T47D (cell line): ENCODE measurements around the gene HES7.

Source experiments
- DNase-seq, 2 experiments: peaks; one replicate each; pipeline versions ENCODE4 v3.0.0 to v3.0.0-alpha.2; 2011 to 2012; ENCODE audit warnings: low read depth in 1 of 2, low spot score in 1 of 2
- JUND ChIP-seq: IDR thresholded peaks from 2 replicates; pipeline ENCODE4 v1.6.1; 2012; ENCODE audit warnings: low read depth
- in situ Hi-C: cut with HindIII; loops from 2 replicates; pipeline ENCODE4 v1.10.0; 2016; ENCODE audit warnings: low sequenced_read_pairs, low pct_unique_long_range_greater_than_20kb

Gene HES7

DNA sequence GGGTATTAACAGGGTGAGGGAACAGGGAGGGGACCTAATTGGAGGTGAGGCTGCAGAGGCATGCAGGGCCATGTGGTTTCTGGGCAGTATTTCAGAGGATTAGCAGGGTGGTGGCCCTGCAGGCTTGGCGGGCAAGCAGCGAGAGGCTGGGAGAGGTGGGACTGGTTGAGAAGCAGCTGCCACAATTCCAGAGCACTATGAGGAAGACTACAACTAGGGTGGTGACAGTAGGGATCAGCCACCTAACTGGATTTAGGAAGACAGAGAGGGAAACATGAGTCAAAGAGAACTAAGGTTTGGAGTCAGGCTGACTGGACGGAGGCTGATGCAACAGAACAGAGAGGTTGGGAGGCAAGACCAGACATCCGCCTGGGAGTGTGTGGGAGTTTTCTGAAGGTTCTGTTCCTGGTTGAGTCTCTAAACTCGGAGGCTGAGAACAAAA, 17.9 kb downstream of the HES7 start:
- TF ChIP-seq JUND, result no peak
- in situ Hi-C loops, result no loop called here
- DNase-seq, result no peak

GRCh38 chr17:8104911-8105310, 19.0 kb downstream of the HES7 start:
- no peak for TF ChIP-seq JUND
- DNase-seq, result no peak
- in situ Hi-C loops, result no loop called here

GRCh38 chr17:8103549-8103948, 20.4 kb downstream of the HES7 start:
- no peak for TF ChIP-seq JUND
- in situ Hi-C loops, result no loop called here
- DNase-seq, result no peak

DNA sequence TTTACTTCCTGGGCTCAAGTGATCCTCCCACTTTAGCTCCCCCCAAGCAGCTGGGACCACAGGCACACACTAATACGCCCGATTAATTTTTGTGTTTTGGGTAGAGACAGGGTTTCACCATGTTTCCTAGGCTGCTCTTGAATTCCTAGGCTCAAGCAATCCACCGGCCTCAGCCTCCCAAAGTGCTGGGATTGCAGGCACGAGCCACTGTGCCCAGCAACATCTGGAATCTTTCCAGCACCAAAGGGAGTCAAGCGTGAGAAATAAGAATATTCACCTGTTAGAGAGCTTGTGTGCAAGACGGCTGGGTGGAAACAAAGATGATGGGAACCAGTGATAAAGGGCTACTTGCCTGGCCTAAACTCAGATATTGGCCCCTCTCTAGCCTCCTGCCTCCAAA, 22.2 kb downstream of the HES7 start:
- TF ChIP-seq JUND, result no peak
- DNase-seq, result no peak
- in situ Hi-C loops, result no loop called here

DNA sequence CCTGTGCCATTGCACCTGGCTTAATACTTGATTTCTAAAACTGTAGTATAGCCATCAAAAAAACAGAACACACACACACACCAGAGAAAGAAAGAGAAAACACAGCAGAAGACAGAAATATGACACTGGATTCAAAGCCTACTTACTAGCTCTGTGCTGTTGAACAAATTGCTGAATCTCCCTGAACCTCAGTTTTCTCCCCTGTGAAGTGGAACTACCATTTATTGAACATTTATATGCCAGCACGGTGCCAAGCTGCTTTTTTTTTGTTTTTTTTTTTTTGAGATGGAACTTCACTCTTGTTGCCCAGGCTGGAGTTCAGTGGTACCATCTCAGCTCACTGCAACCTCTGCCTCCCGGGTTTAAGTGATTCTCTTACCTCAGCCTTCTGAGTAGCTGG, 23.1 kb downstream of the HES7 start:
- no peak for TF ChIP-seq JUND
- in situ Hi-C loops, result no loop called here

DNA sequence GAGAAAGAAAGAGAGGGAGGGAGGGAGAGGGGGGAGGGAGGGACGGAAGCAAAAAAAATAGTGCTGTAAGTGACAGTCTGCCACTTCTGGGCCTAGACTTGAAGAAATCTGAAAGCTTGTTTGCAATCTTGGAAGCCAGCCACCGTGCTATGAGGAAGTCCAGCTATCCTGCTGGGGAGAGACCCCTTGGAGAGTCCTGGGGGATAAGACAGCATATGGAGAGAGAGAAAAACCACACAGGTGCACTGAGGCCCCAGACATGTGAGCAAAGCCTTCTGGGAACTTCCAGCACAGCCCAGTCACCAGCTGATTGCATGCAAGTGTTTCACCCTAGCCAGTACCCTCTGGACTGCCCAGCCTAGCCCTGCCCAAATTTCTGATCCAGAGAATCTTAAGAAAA, 23.8 kb downstream of the HES7 start:
- no peak for DNase-seq
- in situ Hi-C loops, result no loop called here

More for the DNA sequence above, 23.1 kb downstream of the HES7 start:
- DNase-seq, result no peak

GRCh38 chr17:8096541-8096940, 27.4 kb downstream of the HES7 start:
- no peak for DNase-seq
- in situ Hi-C loops, result no loop called here
- TF ChIP-seq JUND, result no peak

More for the DNA sequence above, 23.8 kb downstream of the HES7 start:
- TF ChIP-seq JUND, result no peak

GRCh38 chr17:8095361-8095760, 28.5 kb downstream of the HES7 start:
- in situ Hi-C loops, result no loop called here
- no peak for TF ChIP-seq JUND
- no peak for DNase-seq

GRCh38 chr17:8091033-8091687, 32.7 kb downstream of the HES7 start:
- in situ Hi-C loops, result no loop called here
- TF ChIP-seq JUND, result no peak
- peak in 1 of 2 experiments; percentile 22 for DNase-seq

DNA sequence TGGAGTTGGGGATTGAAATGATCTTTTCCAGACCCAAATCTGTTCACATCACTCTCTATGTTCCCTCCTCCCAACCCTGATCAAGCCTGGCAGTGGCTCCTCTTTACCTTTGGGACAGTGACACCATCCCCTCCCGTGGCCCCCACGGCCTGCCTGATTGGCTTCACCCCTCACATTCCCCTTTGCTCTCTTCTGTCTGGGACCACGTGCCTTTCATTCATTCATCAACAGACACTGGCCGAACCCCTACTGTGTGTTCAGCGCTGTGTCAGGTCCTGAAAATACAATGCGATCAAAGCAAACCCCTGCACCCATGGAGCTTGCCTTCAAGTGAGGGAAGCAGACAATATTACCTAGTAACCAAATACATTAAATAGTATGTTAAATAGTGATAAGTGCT, 34.2 kb downstream of the HES7 start:
- no peak for TF ChIP-seq JUND
- in situ Hi-C loops, result no loop called here

DNA sequence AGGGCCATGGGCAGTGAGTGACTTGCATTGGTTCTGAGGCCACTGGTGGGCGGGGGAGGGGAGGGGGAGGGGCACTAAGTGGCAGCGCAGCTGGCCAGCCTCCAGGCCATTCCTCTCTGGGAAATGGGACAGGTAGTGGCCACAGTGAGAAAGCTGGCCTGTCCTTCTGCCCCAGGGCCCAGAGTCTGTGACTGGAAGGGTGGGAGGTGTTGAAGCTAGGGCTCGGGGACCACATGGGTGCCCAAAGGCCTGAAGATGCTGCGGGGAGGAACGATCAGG, 36.0 kb downstream of the HES7 start:
- in situ Hi-C loops, result no loop called here
- TF ChIP-seq JUND, result no peak
- DNase-seq, result no peak

More for the DNA sequence above, 34.2 kb downstream of the HES7 start:
- no peak for DNase-seq

- in situ Hi-C loops, result no loop called here
- TF ChIP-seq JUND, result no peak
- DNase-seq, result no peak
Measured at GRCh38 chr17:8087075-8087951, 36.6 kb downstream of the HES7 start, which contains the start of gene ALOX12B. Gene ALOX12B, minus strand, starts transcription at chr17:8087716. Its CDS starts 274 bp downstream, at chr17:8087442.

DNA sequence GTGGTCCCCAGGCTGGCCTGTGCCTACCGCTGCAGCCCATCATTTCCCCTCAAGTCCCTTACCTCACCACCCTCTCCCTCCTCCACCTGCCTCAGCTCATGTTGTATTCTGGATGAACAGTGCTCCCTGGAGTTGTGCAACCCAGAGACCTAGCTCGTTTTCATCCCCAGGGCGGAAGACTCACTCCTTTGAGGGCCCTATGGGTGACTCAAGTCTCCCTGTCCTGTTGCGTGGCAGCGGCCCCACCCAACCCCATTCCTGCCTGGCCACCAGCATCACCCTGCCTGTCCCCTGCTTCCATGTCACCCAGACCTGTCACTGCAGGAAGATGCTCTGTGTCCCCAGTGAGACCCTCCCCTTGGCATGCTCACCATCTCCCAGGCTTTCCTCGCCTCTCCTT, 39.7 kb downstream of the HES7 start:
- no peak for TF ChIP-seq JUND
- in situ Hi-C loops, result no loop called here
- DNase-seq, result no peak
